ENCODE data around the gene NBPF3.
"Not testable (repeated sequence)": the region's sequence is repeated elsewhere in the genome, so short reads cannot be mapped to it uniquely, and the experiment has no call there.

GRCh38 chr1:21454904-21455303 lies 15.0 kb downstream of the NBPF3 start:
- TF ChIP-seq, protein P1, sequence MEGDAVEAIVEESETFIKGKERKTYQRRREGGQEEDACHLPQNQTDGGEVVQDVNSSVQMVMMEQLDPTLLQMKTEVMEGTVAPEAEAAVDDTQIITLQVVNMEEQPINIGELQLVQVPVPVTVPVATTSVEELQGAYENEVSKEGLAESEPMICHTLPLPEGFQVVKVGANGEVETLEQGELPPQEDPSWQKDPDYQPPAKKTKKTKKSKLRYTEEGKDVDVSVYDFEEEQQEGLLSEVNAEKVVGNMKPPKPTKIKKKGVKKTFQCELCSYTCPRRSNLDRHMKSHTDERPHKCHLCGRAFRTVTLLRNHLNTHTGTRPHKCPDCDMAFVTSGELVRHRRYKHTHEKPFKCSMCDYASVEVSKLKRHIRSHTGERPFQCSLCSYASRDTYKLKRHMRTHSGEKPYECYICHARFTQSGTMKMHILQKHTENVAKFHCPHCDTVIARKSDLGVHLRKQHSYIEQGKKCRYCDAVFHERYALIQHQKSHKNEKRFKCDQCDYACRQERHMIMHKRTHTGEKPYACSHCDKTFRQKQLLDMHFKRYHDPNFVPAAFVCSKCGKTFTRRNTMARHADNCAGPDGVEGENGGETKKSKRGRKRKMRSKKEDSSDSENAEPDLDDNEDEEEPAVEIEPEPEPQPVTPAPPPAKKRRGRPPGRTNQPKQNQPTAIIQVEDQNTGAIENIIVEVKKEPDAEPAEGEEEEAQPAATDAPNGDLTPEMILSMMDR (conservative IDR thresholded peaks at IDR 0.05) = not testable (repeated sequence)
- TF ChIP-seq ZFX (IDR thresholded peaks at IDR 0.05) = not testable (repeated sequence)

All from C4-2B (cell line).